Neural cell (in vitro differentiated cells): ENCODE measurements around the gene NEK10. TPM values are rescaled to one million over a fixed set of nuclear protein-coding genes. Genes with fewer than 3 reads are reported as not detected.

Experiments used
- H2AFZ ChIP-seq: fragments of 200-600, 300-800 bp; sonication (generic), shearing (Covaris generic); 2 replicates; pipeline ENCODE4 v1.6.0; 2014; ENCODE audit warnings: low read depth, mild to moderate bottlenecking, antibody characterized with exemption, low read length, moderate library complexity
- H3F3A ChIP-seq: fragments of 200-600 bp; shearing (Covaris generic); 2 replicates; pipeline ENCODE4 v1.6.1; 2016; ENCODE audit warnings: mild to moderate bottlenecking, moderate library complexity, mixed read lengths, antibody characterized with exemption, low read length; ENCODE audit not compliant: insufficient read depth, poor library complexity, severe bottlenecking
- H3K27ac ChIP-seq: fragments of 200-600, 300-800 bp; sonication (generic), shearing (Covaris generic); 2 replicates; pipeline ENCODE4 v1.5.1; 2014; ENCODE audit warnings: mild to moderate bottlenecking, low read length, moderate library complexity
- H3K27me3 ChIP-seq: fragments of 300-800, 200-600 bp; sonication (generic), shearing (Covaris generic); 2 replicates; pipeline ENCODE4 v1.6.0; 2014; ENCODE audit warnings: mild to moderate bottlenecking, low read depth, low read length, moderate library complexity; ENCODE audit not compliant: insufficient read depth
- H3K36me3 ChIP-seq: fragments of 300-800, 200-600 bp; sonication (generic), shearing (Covaris generic); 2 replicates; pipeline ENCODE4 v1.5.1; 2014; ENCODE audit warnings: mild to moderate bottlenecking, antibody characterized with exemption, low read length, moderate library complexity; ENCODE audit not compliant: insufficient read depth
- H3K4me2 ChIP-seq: fragments of 300-800, 200-600 bp; sonication (generic), shearing (Covaris generic); 2 replicates; pipeline ENCODE4 v1.6.0; 2014; ENCODE audit warnings: mild to moderate bottlenecking, low read length
- H3K4me3 ChIP-seq: fragments of 300-800, 200-600 bp; sonication (generic), shearing (Covaris generic); 2 replicates; pipeline ENCODE4 v1.5.1; 2014; ENCODE audit warnings: mild to moderate bottlenecking, low read length, moderate library complexity
- H3K79me2 ChIP-seq: fragments of 200-600 bp; shearing (Covaris generic); replicated peaks from 2 replicates; pipeline ENCODE4 v1.6.0; 2014; ENCODE audit warnings: mild to moderate bottlenecking, low read length, moderate library complexity; ENCODE audit not compliant: insufficient read depth
- H3K9ac ChIP-seq: fragments of 300-800, 200-600 bp; sonication (generic), shearing (Covaris generic); 2 replicates; pipeline ENCODE4 v1.6.1; 2016; ENCODE audit warnings: mild to moderate bottlenecking, low read length, mixed read lengths
- H3K9me2 ChIP-seq: fragments of 200-600 bp; shearing (Covaris generic); 2 replicates; pipeline ENCODE4 v1.6.1; 2016; ENCODE audit warnings: mild to moderate bottlenecking, low read length, mixed read lengths; ENCODE audit not compliant: insufficient read depth
- H3K9me3 ChIP-seq: fragments of 200-600, 300-800 bp; sonication (generic), shearing (Covaris generic); 2 replicates; pipeline ENCODE4 v1.6.1; 2016; ENCODE audit warnings: mild to moderate bottlenecking, mixed run types, low read length, moderate library complexity, mixed read lengths
- H4K20me1 ChIP-seq: fragments of 200-600 bp; shearing (Covaris generic); 2 replicates; pipeline ENCODE4 v1.6.1; 2016; ENCODE audit warnings: mild to moderate bottlenecking, mixed run types; ENCODE audit not compliant: insufficient read depth
- CTCF ChIP-seq: fragments of 450-650 bp; IDR thresholded peaks from 2 replicates; pipeline ENCODE4 v1.5.1; 2014; ENCODE audit warnings: antibody characterized with exemption, mild to moderate bottlenecking, moderate library complexity; ENCODE audit not compliant: poor library complexity, severe bottlenecking
- EP300 ChIP-seq: fragments of 450-650 bp; conservative IDR thresholded peaks from 2 replicates; pipeline ENCODE4 v1.6.1; 2014; ENCODE audit warnings: antibody characterized with exemption, mild to moderate bottlenecking, moderate library complexity; ENCODE audit not compliant: poor library complexity, severe bottlenecking
- EZH2 ChIP-seq: fragments of 200-600, 300-800 bp; shearing (Covaris generic), sonication (generic); IDR thresholded peaks from 2 replicates; pipeline ENCODE4 v1.6.1; 2014; ENCODE audit warnings: antibody characterized with exemption, low read length, borderline replicate concordance, mild to moderate bottlenecking; ENCODE audit not compliant: insufficient read depth, poor library complexity, severe bottlenecking
- MXI1 ChIP-seq: fragments of 450-650 bp; conservative IDR thresholded peaks from 2 replicates; pipeline ENCODE4 v1.6.1; 2014; ENCODE audit warnings: antibody characterized with exemption, mild to moderate bottlenecking; ENCODE audit not compliant: poor library complexity, severe bottlenecking
- POLR2AphosphoS5 ChIP-seq: IDR thresholded peaks from 2 replicates; pipeline ENCODE4 v1.6.1; 2012
- RAD21 ChIP-seq: fragments of 450-650 bp; conservative IDR thresholded peaks from 2 replicates; pipeline ENCODE4 v1.6.1; 2014; ENCODE audit warnings: antibody characterized with exemption, mild to moderate bottlenecking, moderate library complexity
- REST ChIP-seq: IDR thresholded peaks from 2 replicates; pipeline ENCODE4 v1.6.1; 2012; ENCODE audit warnings: borderline replicate concordance
- SMC3 ChIP-seq: fragments of 450-650 bp; conservative IDR thresholded peaks from 2 replicates; pipeline ENCODE4 v1.6.1; 2014; ENCODE audit warnings: antibody characterized with exemption, mild to moderate bottlenecking, moderate library complexity; ENCODE audit not compliant: poor library complexity
- TAF1 ChIP-seq: IDR thresholded peaks from 2 replicates; pipeline ENCODE4 v1.6.1; 2012; ENCODE audit warnings: low read depth
- polyA plus RNA-seq: library from polyadenylated mRNA; depleted of rRNA; stranded (reverse); fragments of >200 nt; gene quantifications from 2 replicates; pipeline ENCODE4 v1.2.3, GENCODE V29; 2014

NEK10 gene
- polyA plus RNA-seq, 1 donor from 2014 or later = 17.6 TPM

- H3K79me2 ChIP-seq = no peaks in the 10 kb centered on the region
- H3K4me3 ChIP-seq = no peak overlapping the region
- no peaks in the 10 kb centered on the region for H4K20me1 ChIP-seq
- H3K4me2 ChIP-seq = no peak overlapping the region
- H3K27ac ChIP-seq = no peak overlapping the region
- H3K27me3 ChIP-seq = no peaks in the 10 kb centered on the region
- no peak overlapping the region for H2AFZ ChIP-seq
- no peak overlapping the region for H3K9ac ChIP-seq
- no peaks in the 10 kb centered on the region for H3K36me3 ChIP-seq
- no peaks in the 10 kb centered on the region for H3K9me3 ChIP-seq
- TF ChIP-seq POLR2AphosphoS5 (no peak), EP300 (no peak), MXI1 (no peak), SMC3 (no peak), CTCF (no peak), TAF1 (no peak), EZH2 (no peak), REST (no peak), RAD21 (no peak)
- H3K9me2 ChIP-seq = no peaks in the 10 kb centered on the region
- H3F3A ChIP-seq = no peaks in the 10 kb centered on the region
These were observed 283.1 kb downstream of the NEK10 start for GRCh38 chr3:27085829-27086730.

GRCh38 chr3:27081992-27082607, 287.1 kb downstream of the NEK10 start:
- Histone ChIP-seq H4K20me1 (no peaks in the 10 kb centered on the region), H3K9ac (no peak overlapping the region), H3K27me3 (no peaks in the 10 kb centered on the region), H3F3A (no peaks in the 10 kb centered on the region), H3K27ac (no peak overlapping the region), H3K4me2 (no peak overlapping the region), H3K79me2 (no peaks in the 10 kb centered on the region), H3K9me3 (no peaks in the 10 kb centered on the region), H2AFZ (no peak overlapping the region), H3K4me3 (no peak overlapping the region), H3K36me3 (no peaks in the 10 kb centered on the region), H3K9me2 (no peaks in the 10 kb centered on the region)
- no peak for TF ChIP-seq EZH2
- TF ChIP-seq MXI1 = no peak
- no peak for TF ChIP-seq POLR2AphosphoS5
- no peak for TF ChIP-seq CTCF
- no peak for TF ChIP-seq SMC3
- TF ChIP-seq EP300 = no peak
